ENCODE results near the gene SPTY2D1.
"Not testable (repeated sequence)": the region's sequence is repeated elsewhere in the genome, so short reads cannot be mapped to it uniquely, and the experiment has no call there.

SPTY2D1 gene

DNA sequence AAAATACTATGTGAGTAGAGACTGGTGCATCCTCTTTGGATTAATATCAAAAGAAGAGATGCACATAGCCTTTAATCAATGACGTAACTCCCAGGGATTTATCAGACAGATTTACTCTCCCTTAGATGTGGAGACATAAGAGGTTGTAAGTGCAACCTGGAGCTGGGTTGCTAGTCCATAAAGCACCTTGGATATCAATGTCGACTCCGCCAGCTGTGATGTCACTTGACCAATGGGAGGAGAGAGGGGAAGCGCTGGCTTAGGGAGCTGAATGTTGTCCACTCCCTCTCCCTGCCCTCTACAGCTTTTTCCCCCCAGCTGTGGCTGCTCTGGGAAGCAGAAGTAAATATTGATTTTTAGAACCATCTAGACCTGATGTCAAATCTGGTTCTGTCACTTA, 35.6 kb upstream of the SPTY2D1 start:
- CTCF ChIA-PET, result interaction anchor here (1.0 kb wide), 1 partner anchor 18 kb away, joined by 4 read pairs; no protein-coding TSS in a partner anchor
- DNase-seq (ENCODE audit: low spot score), result no peak

DNA sequence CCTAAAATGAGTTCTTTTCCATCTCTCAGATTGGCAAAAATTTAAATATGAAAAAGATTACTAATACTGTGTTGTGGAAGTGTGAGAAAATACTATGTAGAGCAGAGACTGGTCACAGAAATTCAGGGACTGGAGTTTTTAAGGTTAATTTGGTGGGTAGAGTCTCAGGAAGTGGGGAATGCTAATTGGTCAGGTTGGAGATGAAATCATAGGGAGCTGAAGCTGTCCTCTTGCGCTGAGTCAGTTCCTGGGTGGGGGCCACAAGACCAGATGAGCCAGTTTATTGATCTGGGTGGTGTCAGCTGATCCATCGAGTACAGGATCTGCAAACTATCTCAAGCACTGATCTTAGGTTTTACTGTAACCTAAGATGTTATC, 35.1 kb upstream of the SPTY2D1 start:
- CTCF ChIA-PET, result interaction anchor here (1.0 kb wide), 1 partner anchor 18 kb away, joined by 4 read pairs; no protein-coding TSS in a partner anchor
- no peak overlapping the region for H3K27ac ChIP-seq
- no peak for DNase-seq (ENCODE audit: low spot score)

More for the DNA sequence above, 35.6 kb upstream of the SPTY2D1 start:
- TF ChIP-seq, protein P1, sequence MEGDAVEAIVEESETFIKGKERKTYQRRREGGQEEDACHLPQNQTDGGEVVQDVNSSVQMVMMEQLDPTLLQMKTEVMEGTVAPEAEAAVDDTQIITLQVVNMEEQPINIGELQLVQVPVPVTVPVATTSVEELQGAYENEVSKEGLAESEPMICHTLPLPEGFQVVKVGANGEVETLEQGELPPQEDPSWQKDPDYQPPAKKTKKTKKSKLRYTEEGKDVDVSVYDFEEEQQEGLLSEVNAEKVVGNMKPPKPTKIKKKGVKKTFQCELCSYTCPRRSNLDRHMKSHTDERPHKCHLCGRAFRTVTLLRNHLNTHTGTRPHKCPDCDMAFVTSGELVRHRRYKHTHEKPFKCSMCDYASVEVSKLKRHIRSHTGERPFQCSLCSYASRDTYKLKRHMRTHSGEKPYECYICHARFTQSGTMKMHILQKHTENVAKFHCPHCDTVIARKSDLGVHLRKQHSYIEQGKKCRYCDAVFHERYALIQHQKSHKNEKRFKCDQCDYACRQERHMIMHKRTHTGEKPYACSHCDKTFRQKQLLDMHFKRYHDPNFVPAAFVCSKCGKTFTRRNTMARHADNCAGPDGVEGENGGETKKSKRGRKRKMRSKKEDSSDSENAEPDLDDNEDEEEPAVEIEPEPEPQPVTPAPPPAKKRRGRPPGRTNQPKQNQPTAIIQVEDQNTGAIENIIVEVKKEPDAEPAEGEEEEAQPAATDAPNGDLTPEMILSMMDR (conservative IDR thresholded peaks at IDR 0.05; ENCODE audit: low read depth), result no peak
- POLR2A ChIA-PET (ENCODE audit: low non-redundant PET), result no interaction called here
- H3K27ac ChIP-seq, result no peak overlapping the region

DNA sequence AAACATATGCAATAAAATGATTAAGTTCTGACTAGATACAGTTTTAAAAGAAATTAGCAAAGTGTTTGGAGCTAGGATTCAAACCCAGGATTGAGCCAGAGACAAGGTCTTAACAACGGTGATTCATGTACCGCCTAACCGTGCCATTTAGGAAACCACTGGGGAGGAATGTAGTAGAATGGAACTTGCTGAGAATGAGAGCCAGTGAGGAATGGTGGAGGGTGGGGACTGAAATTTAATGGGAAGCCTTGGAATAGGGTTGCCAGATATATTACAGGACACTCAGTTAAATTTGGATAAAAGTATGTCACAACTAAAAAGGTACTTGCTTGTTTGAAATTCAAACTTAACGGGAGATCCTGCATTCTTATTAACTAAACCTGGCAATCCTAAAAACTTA, 34.0 kb upstream of the SPTY2D1 start:
- CTCF ChIA-PET, result interaction anchor here (0.7 kb wide), 1 partner anchor 56 kb away, joined by 3 read pairs; no protein-coding TSS in a partner anchor
- no peak for DNase-seq (ENCODE audit: low spot score)
- POLR2A ChIA-PET (ENCODE audit: low non-redundant PET), result no interaction called here
- no peak overlapping the region for H3K27ac ChIP-seq
- TF ChIP-seq, protein P1 (conservative IDR thresholded peaks at IDR 0.05; ENCODE audit: low read depth), result no peak

More for the DNA sequence above, 35.1 kb upstream of the SPTY2D1 start:
- TF ChIP-seq, protein P1 (conservative IDR thresholded peaks at IDR 0.05; ENCODE audit: low read depth), result no peak
- POLR2A ChIA-PET (ENCODE audit: low non-redundant PET), result no interaction called here

DNA sequence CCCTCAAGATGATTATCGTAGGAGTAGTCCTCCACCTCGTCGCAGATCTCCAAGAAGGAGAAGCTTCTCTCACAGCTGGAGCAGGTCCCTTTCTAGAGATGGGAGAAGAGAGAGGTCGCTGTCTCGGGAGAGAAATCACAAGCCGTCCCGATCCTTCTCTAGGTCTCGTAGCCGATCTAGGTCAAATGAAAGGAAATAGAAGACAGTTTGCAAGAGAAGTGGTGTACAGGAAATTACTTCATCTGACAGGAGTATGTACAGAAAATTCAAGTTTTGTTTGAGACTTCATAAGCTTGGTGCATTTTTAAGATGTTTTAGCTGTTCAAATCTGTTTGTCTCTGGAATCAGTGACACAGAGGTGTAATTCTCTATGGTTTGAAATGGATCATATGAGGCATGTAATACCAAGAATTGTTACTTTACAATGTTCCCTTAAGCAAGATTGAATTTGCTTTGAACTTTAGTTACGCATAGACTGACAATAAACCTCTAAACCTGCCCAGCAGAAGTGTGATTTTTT, 31.3 kb upstream of the SPTY2D1 start:
- DNase-seq (ENCODE audit: low spot score); H3K27ac ChIP-seq; CTCF ChIA-PET; POLR2A ChIA-PET (ENCODE audit: low non-redundant PET): not testable (repeated sequence)

DNA sequence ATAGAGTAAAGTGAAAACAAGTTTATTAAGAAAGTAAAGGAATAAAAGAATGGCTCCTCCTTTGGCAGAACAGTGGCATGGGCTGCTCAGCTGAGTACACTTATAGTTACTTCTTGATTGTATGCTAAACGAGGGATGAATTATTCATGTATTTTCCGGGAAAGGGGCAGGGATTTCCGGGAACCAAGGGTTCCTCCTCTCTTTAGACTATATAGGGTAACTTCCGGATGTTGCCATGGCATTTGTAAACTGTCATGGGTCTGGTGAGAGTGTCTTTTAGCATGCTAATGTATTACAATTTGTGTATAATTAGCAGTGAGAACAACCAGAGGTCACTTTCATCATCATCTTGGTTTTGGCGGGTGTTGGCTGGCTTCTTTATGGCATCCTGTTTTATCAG, 23.5 kb upstream of the SPTY2D1 start:
- POLR2A ChIA-PET (ENCODE audit: low non-redundant PET), result no interaction called here
- CTCF ChIA-PET, result no interaction called here
- no peak overlapping the region for H3K27ac ChIP-seq
- TF ChIP-seq, protein P1 (conservative IDR thresholded peaks at IDR 0.05; ENCODE audit: low read depth), result no peak
- no peak for DNase-seq (ENCODE audit: low spot score)

DNA sequence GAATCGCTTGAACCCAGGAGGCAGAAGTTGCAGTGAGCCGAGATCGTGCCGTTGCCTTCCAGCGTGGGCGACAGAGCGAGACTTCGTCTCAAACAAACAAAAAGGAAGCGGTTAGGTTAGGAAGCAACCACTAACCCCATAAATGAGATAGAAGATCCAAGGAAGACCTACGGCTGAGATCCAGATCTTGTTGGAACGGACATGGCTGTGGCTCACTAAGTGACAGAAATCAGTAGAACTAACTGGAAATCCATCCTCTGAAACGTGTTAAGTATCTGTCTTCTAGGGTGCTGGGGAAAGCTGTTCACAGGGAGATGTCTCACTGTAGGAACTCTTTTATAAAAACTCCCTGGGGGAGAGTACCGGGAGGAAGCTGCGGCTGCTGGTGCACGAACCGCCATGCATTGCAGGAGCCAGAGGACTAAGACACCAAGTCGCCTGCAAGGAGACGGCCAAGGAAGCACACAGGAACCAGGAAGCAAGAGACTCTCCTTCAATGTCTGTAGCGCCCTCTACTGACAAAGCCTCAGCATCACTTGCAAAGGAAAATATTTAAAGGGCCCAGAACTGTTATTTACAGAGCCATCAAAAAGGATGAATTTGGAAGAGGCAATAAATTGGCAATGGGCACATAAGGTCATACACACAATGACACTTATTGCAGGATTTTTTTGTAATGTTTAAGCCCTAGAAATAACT, 16.9 kb upstream of the SPTY2D1 start:
- TF ChIP-seq, protein P1 (conservative IDR thresholded peaks at IDR 0.05; ENCODE audit: low read depth), result 0 out of 2 replicates have a peak, but pooled peaks have one; percentile 25
- POLR2A ChIA-PET (ENCODE audit: low non-redundant PET), result no interaction called here
- CTCF ChIA-PET, result interaction anchor here (0.6 to 1.3 kb wide), 6 partner anchors 19 to 111 kb away, joined by 3 to 8 read pairs (median 4); no protein-coding TSS in a partner anchor
- no peak overlapping the region for H3K27ac ChIP-seq
- DNase-seq (ENCODE audit: low spot score), result no peak

DNA sequence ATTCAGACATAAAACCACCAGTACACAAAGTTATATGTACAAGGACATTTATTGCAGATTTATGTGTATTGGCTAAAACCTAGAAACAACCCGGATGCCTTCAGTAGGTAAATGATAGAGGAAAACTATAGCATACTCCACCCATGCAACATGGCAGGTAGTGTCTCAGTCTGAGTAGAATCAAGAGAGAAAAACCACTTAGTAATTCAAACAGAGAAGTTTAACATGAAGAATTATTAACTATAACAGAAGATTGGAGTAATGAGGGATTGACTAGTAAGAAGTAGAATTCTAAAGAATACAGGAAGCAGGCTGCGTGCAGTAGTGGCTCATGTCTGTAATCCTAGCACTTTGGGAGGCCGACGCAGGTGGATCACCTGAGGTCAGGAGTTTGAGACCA, 16.2 kb upstream of the SPTY2D1 start:
- TF ChIP-seq, protein P1 (conservative IDR thresholded peaks at IDR 0.05; ENCODE audit: low read depth), result no peak
- CTCF ChIA-PET, result no interaction called here

DNA sequence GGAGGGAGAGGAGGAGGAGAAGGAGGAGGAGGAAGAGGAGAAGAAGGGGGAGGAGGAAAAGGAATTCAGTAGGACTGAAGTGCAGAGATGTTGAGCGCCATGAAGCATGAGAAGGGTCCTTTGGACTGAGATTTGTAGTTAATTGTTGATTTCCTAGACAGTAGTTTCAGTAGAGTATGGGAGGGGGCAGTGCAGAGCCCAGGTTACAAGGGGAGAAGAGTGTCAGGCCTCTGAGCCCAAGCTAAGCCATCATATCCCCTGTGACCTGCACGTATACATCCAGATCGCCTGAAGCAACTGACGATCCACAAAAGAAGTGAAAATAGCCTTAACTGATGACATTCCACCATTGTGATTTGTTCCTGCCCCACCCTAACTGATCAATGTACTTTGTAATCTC, 8.9 kb upstream of the SPTY2D1 start:
- H3K27ac ChIP-seq; POLR2A ChIA-PET (ENCODE audit: low non-redundant PET); DNase-seq (ENCODE audit: low spot score); CTCF ChIA-PET: not testable (repeated sequence)

More for the DNA sequence above, 16.2 kb upstream of the SPTY2D1 start:
- POLR2A ChIA-PET (ENCODE audit: low non-redundant PET), result no interaction called here
- no peak for DNase-seq (ENCODE audit: low spot score)
- H3K27ac ChIP-seq, result no peak overlapping the region
